SK-N-SH treated with all-trans-retinoic acid at 6 μM for 48 hours (cell line): ENCODE results near the gene DHRS4.
"Not testable (repeated sequence)": the region's sequence is repeated elsewhere in the genome, so short reads cannot be mapped to it uniquely, and the experiment has no call there.

Experiments
- ARNTL ChIP-seq: fragments of 450-650 bp; formaldehyde crosslinking; IDR thresholded peaks from 2 replicates; pipeline ENCODE4 v1.5.0; 2020; ENCODE audit warnings: low read depth, mild to moderate bottlenecking, moderate library complexity, borderline replicate concordance
- GLIS3 ChIP-seq: fragments of 250-450 bp; sonication (Bioruptor Pico); IDR thresholded peaks from 2 replicates; pipeline ENCODE4 v1.5.0; 2020; ENCODE audit warnings: mild to moderate bottlenecking, moderate library complexity
- POU6F1 ChIP-seq: fragments of 250-450 bp; sonication (Bioruptor Pico); IDR thresholded peaks from 2 replicates; pipeline ENCODE4 v1.8.0; 2021; ENCODE audit warnings: low read depth, mild to moderate bottlenecking, moderate library complexity, borderline replicate concordance
- PPARA ChIP-seq: fragments of 250-450 bp; sonication (Bioruptor Pico); IDR thresholded peaks from 2 replicates; pipeline ENCODE4 v1.5.0; 2020; ENCODE audit warnings: mild to moderate bottlenecking, borderline replicate concordance
- RARB ChIP-seq: fragments of 250-450 bp; sonication (Bioruptor Pico); IDR thresholded peaks from 2 replicates; pipeline ENCODE4 v1.8.0; 2021; ENCODE audit warnings: mild to moderate bottlenecking, moderate library complexity
- SNAI2 ChIP-seq: fragments of 250-450 bp; sonication (Bioruptor Pico); IDR thresholded peaks from 2 replicates; pipeline ENCODE4 v1.5.0; 2020; ENCODE audit warnings: mild to moderate bottlenecking, moderate library complexity
- TOX ChIP-seq: fragments of 250-450 bp; sonication (Bioruptor Pico); IDR thresholded peaks from 2 replicates; pipeline ENCODE4 v1.8.0; 2021; ENCODE audit warnings: mild to moderate bottlenecking, moderate library complexity, borderline replicate concordance
- ZFP3 ChIP-seq: fragments of 250-450 bp; sonication (Bioruptor Pico); IDR thresholded peaks from 2 replicates; pipeline ENCODE4 v1.5.0; 2020; ENCODE audit warnings: mild to moderate bottlenecking, moderate library complexity
- TF ChIP-seq, protein P1 (sequence below): fragments of 250-450 bp; sonication (Bioruptor Pico); IDR thresholded peaks from 2 replicates; pipeline ENCODE4 v1.5.1; 2020; ENCODE audit warnings: low read depth, mild to moderate bottlenecking, moderate library complexity
- TF ChIP-seq, protein P2 (sequence below): fragments of 250-450 bp; sonication (Bioruptor Pico); IDR thresholded peaks from 2 replicates; pipeline ENCODE4 v1.5.0; 2020; ENCODE audit warnings: mild to moderate bottlenecking, moderate library complexity

GRCh38 chr14:23961704-23962103 is 8.1 kb downstream of the DHRS4 start:
- not testable (repeated sequence) for TF ChIP-seq TOX (CRISPR knock-in tag); GLIS3 (CRISPR knock-in tag); PPARA (CRISPR knock-in tag); ARNTL (CRISPR knock-in tag); RARB (CRISPR knock-in tag); POU6F1; ZFP3 (CRISPR knock-in tag); SNAI2 (CRISPR knock-in tag)
- TF ChIP-seq, protein P1, sequence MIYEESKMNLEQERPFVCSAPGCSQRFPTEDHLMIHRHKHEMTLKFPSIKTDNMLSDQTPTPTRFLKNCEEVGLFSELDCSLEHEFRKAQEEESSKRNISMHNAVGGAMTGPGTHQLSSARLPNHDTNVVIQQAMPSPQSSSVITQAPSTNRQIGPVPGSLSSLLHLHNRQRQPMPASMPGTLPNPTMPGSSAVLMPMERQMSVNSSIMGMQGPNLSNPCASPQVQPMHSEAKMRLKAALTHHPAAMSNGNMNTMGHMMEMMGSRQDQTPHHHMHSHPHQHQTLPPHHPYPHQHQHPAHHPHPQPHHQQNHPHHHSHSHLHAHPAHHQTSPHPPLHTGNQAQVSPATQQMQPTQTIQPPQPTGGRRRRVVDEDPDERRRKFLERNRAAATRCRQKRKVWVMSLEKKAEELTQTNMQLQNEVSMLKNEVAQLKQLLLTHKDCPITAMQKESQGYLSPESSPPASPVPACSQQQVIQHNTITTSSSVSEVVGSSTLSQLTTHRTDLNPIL (CRISPR knock-in tag), result not testable (repeated sequence)
- TF ChIP-seq, protein P2, sequence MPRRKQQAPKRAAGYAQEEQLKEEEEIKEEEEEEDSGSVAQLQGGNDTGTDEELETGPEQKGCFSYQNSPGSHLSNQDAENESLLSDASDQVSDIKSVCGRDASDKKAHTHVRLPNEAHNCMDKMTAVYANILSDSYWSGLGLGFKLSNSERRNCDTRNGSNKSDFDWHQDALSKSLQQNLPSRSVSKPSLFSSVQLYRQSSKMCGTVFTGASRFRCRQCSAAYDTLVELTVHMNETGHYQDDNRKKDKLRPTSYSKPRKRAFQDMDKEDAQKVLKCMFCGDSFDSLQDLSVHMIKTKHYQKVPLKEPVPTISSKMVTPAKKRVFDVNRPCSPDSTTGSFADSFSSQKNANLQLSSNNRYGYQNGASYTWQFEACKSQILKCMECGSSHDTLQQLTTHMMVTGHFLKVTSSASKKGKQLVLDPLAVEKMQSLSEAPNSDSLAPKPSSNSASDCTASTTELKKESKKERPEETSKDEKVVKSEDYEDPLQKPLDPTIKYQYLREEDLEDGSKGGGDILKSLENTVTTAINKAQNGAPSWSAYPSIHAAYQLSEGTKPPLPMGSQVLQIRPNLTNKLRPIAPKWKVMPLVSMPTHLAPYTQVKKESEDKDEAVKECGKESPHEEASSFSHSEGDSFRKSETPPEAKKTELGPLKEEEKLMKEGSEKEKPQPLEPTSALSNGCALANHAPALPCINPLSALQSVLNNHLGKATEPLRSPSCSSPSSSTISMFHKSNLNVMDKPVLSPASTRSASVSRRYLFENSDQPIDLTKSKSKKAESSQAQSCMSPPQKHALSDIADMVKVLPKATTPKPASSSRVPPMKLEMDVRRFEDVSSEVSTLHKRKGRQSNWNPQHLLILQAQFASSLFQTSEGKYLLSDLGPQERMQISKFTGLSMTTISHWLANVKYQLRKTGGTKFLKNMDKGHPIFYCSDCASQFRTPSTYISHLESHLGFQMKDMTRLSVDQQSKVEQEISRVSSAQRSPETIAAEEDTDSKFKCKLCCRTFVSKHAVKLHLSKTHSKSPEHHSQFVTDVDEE (CRISPR knock-in tag), result not testable (repeated sequence)
